HepG2 (cell line): ENCODE results near the gene IGIP. TPM values are rescaled to one million over a fixed set of nuclear protein-coding genes. Genes with fewer than 3 reads are reported as not detected.

Experiments
- BCL6 ChIP-seq: IDR thresholded peaks from 2 replicates; pipeline ENCODE4 v1.6.1; 2016; ENCODE audit warnings: missing genetic modification reagents, missing compliant biosample characterization
- HMG20A ChIP-seq: IDR thresholded peaks from 2 replicates; pipeline ENCODE4 v1.6.1; 2016; ENCODE audit warnings: borderline replicate concordance
- ISX ChIP-seq: sonication (generic); formaldehyde crosslinking; conservative IDR thresholded peaks from 2 replicates; pipeline ENCODE4 v1.5.0; 2020; ENCODE audit warnings: missing genetic modification reagents
- MEF2D ChIP-seq: sonication (generic); formaldehyde crosslinking; IDR thresholded peaks from 2 replicates; pipeline ENCODE4 v1.5.1; 2020; ENCODE audit warnings: mild to moderate bottlenecking, missing genetic modification reagents
- MEIS1 ChIP-seq: sonication (generic); formaldehyde crosslinking; IDR thresholded peaks from 2 replicates; pipeline ENCODE4 v1.9.0; 2021; ENCODE audit warnings: mild to moderate bottlenecking, missing genetic modification reagents, moderate library complexity, borderline replicate concordance
- MTA3 ChIP-seq: sonication (generic); formaldehyde crosslinking; IDR thresholded peaks from 2 replicates; pipeline ENCODE4 v1.4.0; 2020; ENCODE audit warnings: missing genetic modification reagents
- PBX3 ChIP-seq: sonication (generic); formaldehyde crosslinking; IDR thresholded peaks from 2 replicates; pipeline ENCODE4 v1.8.1; 2023; ENCODE audit warnings: missing genetic modification reagents, inconsistent platforms, borderline replicate concordance
- POLR2AphosphoS2 ChIP-seq: IDR thresholded peaks from 2 replicates; pipeline ENCODE4 v1.6.1; 2011; ENCODE audit warnings: low read depth, low read length, improper control_type of control experiment
- SETDB1 ChIP-seq: sonication (generic); formaldehyde crosslinking; IDR thresholded peaks from 2 replicates; pipeline ENCODE4 v1.5.1; 2020; ENCODE audit warnings: missing genetic modification reagents, mild to moderate bottlenecking, borderline replicate concordance
- YEATS4 ChIP-seq: sonication (generic); formaldehyde crosslinking; IDR thresholded peaks from 2 replicates; pipeline ENCODE4 v1.4.0; 2020; ENCODE audit warnings: missing genetic modification reagents, borderline replicate concordance
- ZBTB20 ChIP-seq: sonication (generic); formaldehyde crosslinking; IDR thresholded peaks from 2 replicates; pipeline ENCODE4 v1.8.1; 2023; ENCODE audit warnings: missing genetic modification reagents, low read depth, mild to moderate bottlenecking, borderline replicate concordance
- ZBTB49 ChIP-seq: sonication (generic); formaldehyde crosslinking; IDR thresholded peaks from 2 replicates; pipeline ENCODE4 v1.4.0; 2020; ENCODE audit warnings: missing genetic modification reagents, borderline replicate concordance
- ZNF564 ChIP-seq: sonication (generic); formaldehyde crosslinking; IDR thresholded peaks from 2 replicates; pipeline ENCODE4 v1.8.1; 2023; ENCODE audit warnings: mild to moderate bottlenecking, missing genetic modification reagents
- ZNF639 ChIP-seq: conservative IDR thresholded peaks from 2 replicates; pipeline ENCODE4 v1.6.1; 2018; ENCODE audit warnings: missing genetic modification reagents
- ZNF691 ChIP-seq: sonication (generic); formaldehyde crosslinking; IDR thresholded peaks from 2 replicates; pipeline ENCODE4 v1.4.0; 2020; ENCODE audit warnings: missing genetic modification reagents, low read depth, mild to moderate bottlenecking, borderline replicate concordance
- polyA plus RNA-seq, 8 experiments: library from polyadenylated mRNA; depleted of rRNA in 3 of 8; stranded (reverse) in 7 of 8; unstranded in 1 of 8; fragments of >200 nt; fragmentation: Illumina TruSeq in 4 of 8; extraction: Trizol in 4 of 8; gene quantifications; 2 replicates each; pipeline versions ENCODE4 v1.2.1 to v1.2.3, GENCODE V29; 2011 to 2016; ENCODE audit warnings: low read depth in 4 of 8, missing spikeins in 1 of 8, mixed read lengths in 1 of 8; ENCODE audit not compliant: insufficient read depth in 1 of 8
- total RNA-seq, 5 experiments: library from RNA; depleted of rRNA; stranded (reverse); fragments of >200 nt; fragmentation: Illumina TruSeq; extraction: Trizol; gene quantifications; 2 replicates each; pipeline ENCODE4 v1.2.3, GENCODE V29; 2016; ENCODE audit warnings: low read depth in 1 of 5
- TF ChIP-seq, protein P1 (sequence below): sonication (generic); formaldehyde crosslinking; IDR thresholded peaks from 2 replicates; pipeline ENCODE4 v1.5.1; 2020; ENCODE audit warnings: mild to moderate bottlenecking, missing genetic modification reagents, borderline replicate concordance
- TF ChIP-seq, protein P2 (sequence below): sonication (generic); formaldehyde crosslinking; IDR thresholded peaks from 2 replicates; pipeline ENCODE4 v1.4.0; 2020; ENCODE audit warnings: missing genetic modification reagents, borderline replicate concordance

Gene IGIP
- total and polyA plus RNA-seq, 2 of the 13 experiments (the other 11 are each of a cell fraction or from before 2014, with no cell fraction given): 1.7 to 2.1 TPM

DNA sequence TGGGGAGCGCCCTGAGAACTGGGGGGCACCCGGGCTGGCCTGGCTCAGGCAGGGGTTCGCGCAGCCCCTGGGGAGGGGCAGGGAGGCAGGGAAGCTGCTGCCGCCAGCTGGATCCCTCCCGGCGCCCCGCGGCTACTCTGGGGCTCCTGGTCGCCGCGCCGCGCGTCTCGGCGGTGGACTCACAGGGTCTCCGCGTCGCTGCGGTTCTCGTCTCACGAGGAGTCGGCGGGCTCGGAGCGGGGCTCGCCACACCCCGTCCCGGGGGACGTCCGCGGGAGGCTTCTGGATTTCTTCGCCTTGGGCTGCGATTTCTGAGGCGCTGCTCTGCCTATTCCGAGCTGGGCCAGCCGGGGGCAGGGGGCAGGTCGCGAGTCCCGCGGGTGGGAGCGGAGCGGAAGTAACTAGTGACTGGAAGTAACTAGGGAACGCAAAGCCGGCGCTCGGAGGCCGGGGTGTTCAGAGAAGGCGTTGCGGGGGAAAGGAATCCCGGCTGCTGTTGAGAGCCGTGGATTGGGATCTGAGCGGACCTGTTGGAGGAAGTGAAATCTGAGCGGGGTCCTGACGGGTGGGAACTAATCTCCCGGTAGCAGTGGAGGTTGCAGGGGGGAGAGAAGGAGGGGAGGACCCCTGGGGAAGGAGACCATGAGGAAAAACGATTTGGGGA, 49.8 kb downstream of the IGIP start (continued):
- TF ChIP-seq, protein P1, sequence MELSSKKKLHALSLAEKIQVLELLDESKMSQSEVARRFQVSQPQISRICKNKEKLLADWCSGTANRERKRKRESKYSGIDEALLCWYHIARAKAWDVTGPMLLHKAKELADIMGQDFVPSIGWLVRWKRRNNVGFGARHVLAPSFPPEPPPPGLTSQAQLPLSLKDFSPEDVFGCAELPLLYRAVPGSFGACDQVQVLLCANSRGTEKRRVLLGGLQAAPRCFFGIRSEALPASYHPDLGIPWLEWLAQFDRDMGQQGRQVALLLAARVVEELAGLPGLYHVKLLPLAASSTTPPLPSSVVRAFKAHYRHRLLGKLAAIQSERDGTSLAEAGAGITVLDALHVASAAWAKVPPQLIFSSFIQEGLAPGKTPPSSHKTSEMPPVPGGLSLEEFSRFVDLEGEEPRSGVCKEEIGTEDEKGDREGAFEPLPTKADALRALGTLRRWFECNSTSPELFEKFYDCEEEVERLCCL (CRISPR knock-in tag): no peak
- 0 out of 2 replicates have a peak, but pooled peaks have one; percentile 53 for TF ChIP-seq ISX
- TF ChIP-seq MEIS1 (CRISPR knock-in tag): no peak
- no peak for TF ChIP-seq ZBTB20 (CRISPR knock-in tag)
- no peak for TF ChIP-seq PBX3
- no peak for TF ChIP-seq ZNF639 (CRISPR knock-in tag)
- TF ChIP-seq YEATS4 (CRISPR knock-in tag): peak; percentile 80
- peak; percentile 29; the same call in 1 of the 2 replicates for TF ChIP-seq ZNF564 (CRISPR knock-in tag)
- no peak; the same call in 1 of the 2 replicates for TF ChIP-seq HMG20A (CRISPR knock-in tag)
- no peak for TF ChIP-seq ZBTB49
- TF ChIP-seq SETDB1 (CRISPR knock-in tag): no peak
- TF ChIP-seq POLR2AphosphoS2: no peak
- TF ChIP-seq MEF2D (CRISPR knock-in tag): no peak
- TF ChIP-seq, protein P2, sequence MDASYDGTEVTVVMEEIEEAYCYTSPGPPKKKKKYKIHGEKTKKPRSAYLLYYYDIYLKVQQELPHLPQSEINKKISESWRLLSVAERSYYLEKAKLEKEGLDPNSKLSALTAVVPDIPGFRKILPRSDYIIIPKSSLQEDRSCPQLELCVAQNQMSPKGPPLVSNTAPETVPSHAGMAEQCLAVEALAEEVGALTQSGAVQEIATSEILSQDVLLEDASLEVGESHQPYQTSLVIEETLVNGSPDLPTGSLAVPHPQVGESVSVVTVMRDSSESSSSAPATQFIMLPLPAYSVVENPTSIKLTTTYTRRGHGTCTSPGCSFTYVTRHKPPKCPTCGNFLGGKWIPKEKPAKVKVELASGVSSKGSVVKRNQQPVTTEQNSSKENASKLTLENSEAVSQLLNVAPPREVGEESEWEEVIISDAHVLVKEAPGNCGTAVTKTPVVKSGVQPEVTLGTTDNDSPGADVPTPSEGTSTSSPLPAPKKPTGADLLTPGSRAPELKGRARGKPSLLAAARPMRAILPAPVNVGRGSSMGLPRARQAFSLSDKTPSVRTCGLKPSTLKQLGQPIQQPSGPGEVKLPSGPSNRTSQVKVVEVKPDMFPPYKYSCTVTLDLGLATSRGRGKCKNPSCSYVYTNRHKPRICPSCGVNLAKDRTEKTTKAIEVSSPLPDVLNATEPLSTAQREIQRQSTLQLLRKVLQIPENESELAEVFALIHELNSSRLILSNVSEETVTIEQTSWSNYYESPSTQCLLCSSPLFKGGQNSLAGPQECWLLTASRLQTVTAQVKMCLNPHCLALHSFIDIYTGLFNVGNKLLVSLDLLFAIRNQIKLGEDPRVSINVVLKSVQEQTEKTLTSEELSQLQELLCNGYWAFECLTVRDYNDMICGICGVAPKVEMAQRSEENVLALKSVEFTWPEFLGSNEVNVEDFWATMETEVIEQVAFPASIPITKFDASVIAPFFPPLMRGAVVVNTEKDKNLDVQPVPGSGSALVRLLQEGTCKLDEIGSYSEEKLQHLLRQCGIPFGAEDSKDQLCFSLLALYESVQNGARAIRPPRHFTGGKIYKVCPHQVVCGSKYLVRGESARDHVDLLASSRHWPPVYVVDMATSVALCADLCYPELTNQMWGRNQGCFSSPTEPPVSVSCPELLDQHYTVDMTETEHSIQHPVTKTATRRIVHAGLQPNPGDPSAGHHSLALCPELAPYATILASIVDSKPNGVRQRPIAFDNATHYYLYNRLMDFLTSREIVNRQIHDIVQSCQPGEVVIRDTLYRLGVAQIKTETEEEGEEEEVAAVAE (CRISPR knock-in tag): no peak
- TF ChIP-seq ZNF691 (CRISPR knock-in tag): peak; percentile 15; the same call in 1 of the 2 replicates
- TF ChIP-seq BCL6 (CRISPR knock-in tag): peak; percentile 43; the same call in 1 of the 2 replicates
- no peak for TF ChIP-seq MTA3
